Activated CD8-positive, alpha-beta memory T cell treated with anti-CD3 and anti-CD28 coated beads, Interleukin-2, amount 50 U/mL, for 48 hours (primary cell): ENCODE results near the gene PCGF3.
"Not testable (repeated sequence)": the region's sequence is repeated elsewhere in the genome, so short reads cannot be mapped to it uniquely, and the experiment has no call there.

ENCODE experiments used
- DNase-seq: peaks from one replicate; pipeline ENCODE4 v3.0.0-alpha.2; 2020

Gene PCGF3

GRCh38 chr4:683247-683897 lies 22.3 kb upstream of the PCGF3 start:
- no peak for DNase-seq

GRCh38 chr4:683982-684622 lies 21.5 kb upstream of the PCGF3 start:
- peak; percentile 74 for DNase-seq

GRCh38 chr4:684623-685327 lies 20.9 kb upstream of the PCGF3 start:
- DNase-seq = no peak

GRCh38 chr4:685679-686412 lies 19.8 kb upstream of the PCGF3 start:
- no peak for DNase-seq

- no peak for DNase-seq
Observed at GRCh38 chr4:686413-687040, 19.1 kb upstream of the PCGF3 start.

- DNase-seq = no peak
Observed at GRCh38 chr4:687048-687970, 18.3 kb upstream of the PCGF3 start.

DNA sequence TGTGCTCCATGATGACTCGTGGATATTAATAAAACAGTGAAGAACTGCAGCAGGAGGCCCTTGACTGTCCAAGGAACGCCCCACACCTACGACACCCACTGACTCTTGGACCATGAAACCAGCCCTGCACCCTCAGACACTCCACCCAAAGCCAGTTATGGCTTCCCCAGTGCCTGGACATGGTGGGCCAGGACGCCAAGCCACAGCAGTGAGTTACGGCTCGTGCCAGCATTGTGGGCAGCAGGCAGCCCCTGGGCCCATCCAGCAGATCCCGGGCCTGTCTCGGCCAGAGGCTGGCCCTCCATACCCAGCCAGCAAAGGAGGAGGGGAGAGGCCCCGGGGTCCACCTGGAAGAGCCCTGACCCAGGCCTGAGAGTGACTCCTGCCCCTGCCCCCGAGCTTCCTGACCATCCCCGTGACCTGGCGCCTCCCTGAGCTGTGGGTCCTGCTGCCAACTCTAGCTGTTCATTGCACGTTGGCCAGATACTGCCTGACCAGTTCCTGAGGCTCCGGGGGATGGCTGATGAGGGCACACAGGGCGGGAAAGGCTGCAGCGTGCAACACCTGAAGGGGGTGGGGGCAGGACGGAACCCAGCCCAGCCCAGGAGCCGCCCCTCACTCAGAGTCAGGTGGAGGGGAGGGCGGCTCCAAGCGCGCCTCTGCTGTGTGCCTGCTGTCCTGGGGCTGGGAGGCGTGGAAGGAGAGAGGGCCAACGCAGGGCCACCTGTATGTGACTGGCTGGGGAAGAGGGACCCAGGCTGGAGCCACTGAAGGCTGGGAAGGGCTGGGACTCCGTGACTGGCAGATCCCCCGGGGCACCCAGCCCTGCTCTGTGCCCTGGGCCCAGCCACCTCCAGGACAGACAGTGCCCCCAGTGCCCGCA lies 17.4 kb upstream of the PCGF3 start:
- no peak for DNase-seq

- DNase-seq = no peak
Observed at GRCh38 chr4:688854-689681, 16.6 kb upstream of the PCGF3 start, which contains the start of gene SLC49A3. Gene SLC49A3 (minus strand): TSS chr4:689151. CDS start chr4:689127, 24 bp downstream.

DNA sequence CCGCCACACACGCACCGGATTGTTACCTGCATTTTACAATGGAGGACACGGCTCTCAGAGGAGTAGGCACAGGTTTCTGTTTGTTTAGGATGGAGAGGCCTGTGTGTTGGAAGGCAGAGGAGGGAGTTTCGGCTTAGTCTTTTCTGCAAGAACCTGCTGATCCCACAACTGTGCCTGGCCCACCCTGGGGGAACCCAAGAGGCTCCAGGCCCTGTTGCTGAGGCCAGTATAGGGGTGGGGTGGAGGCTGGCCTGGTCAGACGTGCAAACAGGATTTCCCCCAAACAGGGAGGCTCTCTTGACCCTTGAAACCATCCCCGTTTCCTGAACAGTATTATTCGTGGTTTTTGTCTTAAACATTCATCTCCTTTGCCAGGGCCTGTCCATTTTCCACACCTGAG lies 15.9 kb upstream of the PCGF3 start:
- no peak for DNase-seq

DNA sequence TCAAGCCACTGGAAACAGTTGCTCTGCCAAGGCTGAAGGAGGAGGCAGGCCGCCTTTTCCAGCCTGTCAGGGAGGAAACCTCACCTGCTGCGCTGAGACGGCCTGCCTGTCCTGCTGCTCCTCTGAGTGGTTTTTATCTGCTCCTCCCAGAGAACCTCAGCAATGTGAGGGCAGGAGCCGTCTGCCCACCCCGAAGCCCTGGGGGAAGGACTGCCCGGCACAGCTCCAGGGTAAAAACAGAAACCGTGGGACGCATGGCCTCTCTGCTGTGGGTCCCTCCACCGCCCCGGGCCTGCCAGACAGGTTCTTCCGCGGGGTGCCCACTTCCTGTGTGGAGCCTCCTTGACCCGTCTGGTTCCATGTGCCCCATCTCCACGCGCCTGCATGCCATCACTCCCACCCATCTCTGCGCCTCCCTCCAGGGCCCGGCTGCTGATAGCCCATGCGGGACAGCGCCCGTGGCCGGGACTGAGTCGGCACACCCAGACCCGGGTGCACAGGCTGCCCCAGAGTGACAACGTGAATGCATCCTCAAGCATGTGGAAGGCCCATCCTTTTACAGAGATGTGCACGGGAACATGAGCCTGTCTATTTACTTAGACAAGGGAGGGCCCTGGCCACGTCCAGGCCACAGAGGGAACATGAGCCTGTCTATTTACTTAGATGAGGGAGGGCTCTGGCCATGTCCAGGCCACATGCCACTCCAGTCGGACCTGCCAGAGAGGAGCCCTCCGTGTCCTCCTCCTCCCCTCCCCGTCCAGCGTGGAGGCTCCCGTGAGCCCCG lies 12.7 kb upstream of the PCGF3 start:
- DNase-seq = no peak

- DNase-seq = not testable (repeated sequence)
Observed at GRCh38 chr4:694341-694940, 11.2 kb upstream of the PCGF3 start.

- DNase-seq = no peak
Observed at GRCh38 chr4:699816-700580, 5.6 kb upstream of the PCGF3 start.

- DNase-seq = no peak
Observed at GRCh38 chr4:700587-701264, 4.9 kb upstream of the PCGF3 start.

DNA sequence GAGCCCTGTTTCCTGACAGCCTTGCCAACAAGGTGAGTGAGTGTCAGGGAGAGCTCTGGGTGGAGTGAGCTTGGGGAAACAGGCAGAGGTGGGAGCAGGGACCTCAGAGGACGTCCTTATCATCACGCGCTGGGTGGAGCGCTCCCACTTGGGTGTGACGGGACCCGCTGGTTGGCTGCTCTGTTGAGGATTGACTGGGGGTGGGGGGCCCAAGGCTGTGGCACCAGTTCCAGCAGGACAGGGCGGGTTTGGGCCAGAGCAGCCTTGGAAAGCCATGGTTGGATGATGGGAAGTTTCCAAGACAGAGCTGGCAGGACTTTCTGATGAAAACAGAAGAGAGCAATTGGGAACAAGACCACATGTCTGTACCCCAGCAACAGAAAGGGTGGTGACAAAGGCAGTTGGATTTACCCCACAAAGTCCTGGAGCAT lies 3.0 kb upstream of the PCGF3 start:
- no peak for DNase-seq

GRCh38 chr4:703336-704197 lies 2.1 kb upstream of the PCGF3 start:
- no peak for DNase-seq
